Measurements from ENCODE around the gene NMT1. TPM values are rescaled to one million over a fixed set of nuclear protein-coding genes. Genes with fewer than 3 reads are reported as not detected.
"Not testable (repeated sequence)": the region's sequence is repeated elsewhere in the genome, so short reads cannot be mapped to it uniquely, and the experiment has no call there.

The NMT1 gene
- total RNA-seq, 2 experiments from 2014 or later = 132 to 141 TPM

DNA sequence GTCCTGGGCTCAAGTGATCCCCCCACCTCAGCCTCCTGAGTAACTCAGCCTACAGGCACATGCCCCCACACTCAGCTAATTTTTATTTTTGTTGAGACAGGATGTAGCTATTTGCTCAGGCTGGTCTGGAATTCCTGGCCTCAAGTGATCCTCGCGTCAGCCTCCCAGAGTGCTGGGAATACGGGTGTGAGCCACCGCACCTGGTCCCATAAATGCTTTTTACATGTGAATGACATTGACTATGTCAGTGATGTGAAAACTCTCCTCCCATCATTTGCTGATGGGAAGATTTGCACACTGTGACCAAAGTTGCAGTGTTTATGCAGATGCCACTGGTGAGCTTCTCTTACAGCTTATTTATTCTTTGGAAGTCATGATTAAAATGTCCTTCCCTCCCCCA is 56.2 kb downstream of the NMT1 start:
- no peak overlapping the region for H3K4me3 Mint-ChIP-seq
- ATAC-seq (ENCODE audit: low read depth) = no peak
- no peak for DNase-seq
- H3K27ac Mint-ChIP-seq = no peak overlapping the region
- POLR2A ChIA-PET = no interaction called here
- no peaks in the 10 kb centered on the region for H3K9me3 Mint-ChIP-seq
- H3K27me3 Mint-ChIP-seq = peaks cover 11% of the 10 kb centered on the region
- no peaks in the 10 kb centered on the region for H3K4me1 Mint-ChIP-seq
- H3K36me3 Mint-ChIP-seq = no peaks in the 10 kb centered on the region

DNA sequence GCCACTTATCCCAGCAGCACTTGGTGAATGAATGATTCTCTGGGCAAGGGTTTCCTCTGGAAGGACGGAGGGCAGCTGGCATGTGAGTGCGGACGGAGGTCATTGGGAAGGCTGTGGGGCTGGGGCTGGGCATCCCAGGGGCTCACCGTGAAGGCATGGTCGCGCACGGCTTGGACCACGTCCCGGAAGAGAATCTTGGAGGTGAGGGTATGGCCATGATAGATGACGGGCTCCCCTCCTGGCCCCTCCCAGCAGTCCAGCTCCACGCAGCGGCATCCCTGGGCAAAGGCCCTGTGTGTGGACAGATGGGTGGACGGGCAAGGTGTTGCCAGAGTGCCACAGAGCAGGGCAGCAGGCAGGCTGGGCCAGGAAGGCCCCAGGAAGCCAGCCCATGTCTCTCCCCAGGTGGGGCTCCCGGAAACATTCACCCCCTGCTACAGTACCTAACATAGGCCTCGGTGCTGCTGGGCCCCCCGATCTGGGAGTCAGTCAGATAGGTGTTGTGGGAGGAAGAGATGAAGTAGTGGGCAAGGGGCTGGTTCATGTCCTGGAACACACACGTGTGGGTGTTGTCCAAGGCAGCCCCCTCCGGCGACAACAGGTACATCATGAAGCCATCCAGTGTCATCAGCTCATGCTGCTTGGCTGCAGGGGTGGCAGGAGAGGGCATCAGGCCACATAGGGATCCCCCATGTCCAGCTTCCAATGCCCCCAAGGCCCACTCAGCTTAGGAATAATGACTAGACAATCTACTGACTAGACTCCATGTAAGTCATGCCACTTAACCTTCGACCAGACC is 56.9 kb downstream of the NMT1 start:
- Mint-ChIP-seq H3K27ac (no peak overlapping the region), H3K27me3 (peaks cover 11% of the 10 kb centered on the region), H3K9me3 (no peaks in the 10 kb centered on the region), H3K4me3 (no peak overlapping the region), H3K36me3 (no peaks in the 10 kb centered on the region), H3K4me1 (no peaks in the 10 kb centered on the region)
- ATAC-seq (ENCODE audit: low read depth) (no peak), DNase-seq (no peak)
- POLR2A ChIA-PET = no interaction called here

DNA sequence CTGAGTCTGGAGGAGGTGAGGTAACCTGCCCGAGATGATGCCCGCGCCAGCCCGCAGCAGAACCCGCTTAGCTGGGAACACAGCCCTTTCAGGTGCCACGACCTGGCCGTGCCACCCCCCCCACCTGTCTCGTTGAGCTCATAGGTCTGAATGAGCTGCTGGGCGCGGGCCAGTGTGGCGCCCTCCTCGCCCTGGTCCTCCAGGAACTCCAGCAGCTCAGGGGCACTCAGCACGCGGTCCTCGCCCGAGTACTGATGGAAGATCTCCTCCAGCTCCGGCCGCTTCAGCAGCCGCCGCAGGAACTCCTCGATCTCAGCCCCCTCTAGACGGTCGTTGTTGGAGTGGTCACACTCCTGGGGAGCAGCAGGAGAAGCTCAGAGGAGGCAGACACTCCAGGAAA is 57.6 kb downstream of the NMT1 start:
- no peak for DNase-seq
- no peak overlapping the region for H3K27ac Mint-ChIP-seq
- H3K4me1 Mint-ChIP-seq = no peaks in the 10 kb centered on the region
- H3K9me3 Mint-ChIP-seq = no peaks in the 10 kb centered on the region
- H3K4me3 Mint-ChIP-seq = no peak overlapping the region
- ATAC-seq (ENCODE audit: low read depth) = no peak
- POLR2A ChIA-PET = no interaction called here
- H3K36me3 Mint-ChIP-seq = no peaks in the 10 kb centered on the region
- H3K27me3 Mint-ChIP-seq = peaks cover 11% of the 10 kb centered on the region

DNA sequence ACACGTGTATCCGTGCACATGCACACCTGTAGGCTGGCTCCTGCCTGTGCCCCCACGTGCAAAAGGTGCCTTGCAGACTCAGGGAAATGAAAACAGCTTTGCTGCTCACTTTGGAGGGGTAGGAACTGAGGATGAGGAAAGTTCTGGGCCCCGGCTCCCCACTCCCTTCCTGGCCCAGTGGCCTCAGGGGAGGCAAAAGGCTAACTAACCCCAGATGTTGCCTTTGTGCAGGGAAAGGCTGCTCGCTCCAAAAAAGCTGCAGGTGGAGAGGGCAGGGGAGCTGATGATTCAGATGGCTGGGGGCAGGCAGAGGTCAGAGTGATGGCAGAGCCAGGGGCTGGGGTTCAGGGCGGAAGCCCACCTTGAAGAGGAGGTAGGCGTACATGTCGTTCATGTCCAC is 58.8 kb downstream of the NMT1 start:
- Mint-ChIP-seq H3K4me1 (no peaks in the 10 kb centered on the region), H3K9me3 (no peaks in the 10 kb centered on the region), H3K27ac (no peak overlapping the region), H3K4me3 (no peak overlapping the region), H3K36me3 (no peaks in the 10 kb centered on the region), H3K27me3 (peaks cover 11% of the 10 kb centered on the region)
- ATAC-seq (ENCODE audit: low read depth) (no peak), DNase-seq (no peak)
- POLR2A ChIA-PET = no interaction called here

DNA sequence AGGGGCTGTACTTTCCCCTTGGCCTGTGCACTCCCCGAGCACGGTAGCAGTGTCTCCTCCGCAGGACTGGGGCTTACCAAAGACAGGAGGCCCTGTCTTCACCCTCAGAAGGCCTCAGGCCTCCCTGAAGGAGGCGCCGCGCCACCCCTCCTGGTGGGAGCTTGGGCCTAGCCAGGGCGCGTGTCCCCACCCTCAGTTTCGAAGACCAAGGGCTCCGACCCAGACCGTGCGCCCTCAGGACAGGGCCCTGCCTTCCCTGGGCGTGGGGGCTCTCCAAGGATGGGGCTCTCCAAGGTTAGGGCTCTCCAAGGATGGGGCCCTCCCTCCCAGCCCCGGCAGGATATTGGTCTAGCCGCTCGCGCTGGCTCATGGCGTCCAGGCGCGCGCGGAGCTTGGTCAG is 59.4 kb downstream of the NMT1 start:
- Mint-ChIP-seq H3K4me3 (no peak overlapping the region), H3K36me3 (no peaks in the 10 kb centered on the region), H3K27ac (no peak overlapping the region), H3K27me3 (peaks cover 11% of the 10 kb centered on the region), H3K9me3 (no peaks in the 10 kb centered on the region), H3K4me1 (no peaks in the 10 kb centered on the region)
- DNase-seq = no peak
- ATAC-seq (ENCODE audit: low read depth) = no peak
- POLR2A ChIA-PET = no interaction called here

DNA sequence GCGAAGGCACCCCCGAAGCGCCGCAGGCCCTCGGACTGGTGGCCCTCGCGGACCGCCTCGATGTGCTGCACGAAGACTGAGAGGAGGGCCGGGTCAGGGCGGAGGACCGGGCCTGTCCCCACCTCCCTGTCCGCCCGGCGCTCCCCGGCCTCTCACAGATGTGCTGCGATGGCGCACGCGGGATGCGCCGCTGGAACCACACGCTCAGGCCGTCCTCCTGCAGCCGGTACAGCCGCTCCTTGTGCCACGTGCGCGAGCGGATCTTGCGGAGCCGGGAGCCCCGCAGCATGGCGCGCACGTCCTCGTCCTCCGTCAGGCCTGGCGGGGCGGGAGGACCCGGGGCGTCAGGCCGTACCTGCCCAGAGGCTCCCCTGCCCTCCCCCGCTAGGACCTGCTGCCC is 59.9 kb downstream of the NMT1 start:
- POLR2A ChIA-PET = no interaction called here
- Mint-ChIP-seq H3K27ac (no peak overlapping the region), H3K27me3 (peaks cover 11% of the 10 kb centered on the region), H3K4me3 (no peak overlapping the region), H3K4me1 (no peaks in the 10 kb centered on the region), H3K9me3 (no peaks in the 10 kb centered on the region), H3K36me3 (no peaks in the 10 kb centered on the region)
- DNase-seq = no peak
- ATAC-seq (ENCODE audit: low read depth) = peak; percentile 27

DNA sequence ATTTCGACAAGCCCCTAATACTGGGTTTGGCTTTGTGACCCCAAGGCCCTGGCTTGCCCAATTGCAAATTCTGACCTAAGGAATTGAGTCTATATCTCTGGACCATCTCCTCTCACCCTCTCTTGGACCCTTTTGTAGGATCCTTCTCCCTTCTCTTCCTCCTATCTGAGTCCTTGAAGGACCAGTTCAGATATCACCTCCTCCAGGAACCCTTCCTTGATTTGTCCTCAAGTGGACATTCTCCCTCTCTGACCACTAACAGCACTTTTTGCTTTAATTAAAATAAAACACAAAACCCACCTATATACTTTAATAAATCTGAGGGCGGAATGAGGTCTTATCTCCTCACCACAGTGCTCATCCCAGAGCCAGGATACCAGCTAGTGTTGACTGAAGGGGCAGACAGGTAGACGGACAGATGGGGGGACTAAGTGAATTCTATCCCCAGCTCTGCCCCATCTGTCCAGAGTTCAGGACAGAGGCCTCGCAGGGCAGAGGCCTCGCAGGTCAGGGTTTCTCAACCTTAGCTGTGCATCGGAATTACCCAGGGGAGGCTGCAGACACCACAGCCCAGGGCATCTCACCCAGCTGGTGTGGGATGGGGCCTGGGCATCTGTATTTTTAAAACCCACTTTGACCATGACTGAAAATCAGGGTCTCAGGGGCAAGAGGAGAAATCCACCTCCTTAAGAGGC is 62.1 kb downstream of the NMT1 start:
- Mint-ChIP-seq H3K27me3 (peaks cover 9% of the 10 kb centered on the region), H3K27ac (no peak overlapping the region), H3K4me1 (no peaks in the 10 kb centered on the region), H3K36me3 (no peaks in the 10 kb centered on the region), H3K4me3 (no peak overlapping the region), H3K9me3 (no peaks in the 10 kb centered on the region)
- DNase-seq = no peak
- POLR2A ChIA-PET = no interaction called here
- ATAC-seq (ENCODE audit: low read depth) = no peak

DNA sequence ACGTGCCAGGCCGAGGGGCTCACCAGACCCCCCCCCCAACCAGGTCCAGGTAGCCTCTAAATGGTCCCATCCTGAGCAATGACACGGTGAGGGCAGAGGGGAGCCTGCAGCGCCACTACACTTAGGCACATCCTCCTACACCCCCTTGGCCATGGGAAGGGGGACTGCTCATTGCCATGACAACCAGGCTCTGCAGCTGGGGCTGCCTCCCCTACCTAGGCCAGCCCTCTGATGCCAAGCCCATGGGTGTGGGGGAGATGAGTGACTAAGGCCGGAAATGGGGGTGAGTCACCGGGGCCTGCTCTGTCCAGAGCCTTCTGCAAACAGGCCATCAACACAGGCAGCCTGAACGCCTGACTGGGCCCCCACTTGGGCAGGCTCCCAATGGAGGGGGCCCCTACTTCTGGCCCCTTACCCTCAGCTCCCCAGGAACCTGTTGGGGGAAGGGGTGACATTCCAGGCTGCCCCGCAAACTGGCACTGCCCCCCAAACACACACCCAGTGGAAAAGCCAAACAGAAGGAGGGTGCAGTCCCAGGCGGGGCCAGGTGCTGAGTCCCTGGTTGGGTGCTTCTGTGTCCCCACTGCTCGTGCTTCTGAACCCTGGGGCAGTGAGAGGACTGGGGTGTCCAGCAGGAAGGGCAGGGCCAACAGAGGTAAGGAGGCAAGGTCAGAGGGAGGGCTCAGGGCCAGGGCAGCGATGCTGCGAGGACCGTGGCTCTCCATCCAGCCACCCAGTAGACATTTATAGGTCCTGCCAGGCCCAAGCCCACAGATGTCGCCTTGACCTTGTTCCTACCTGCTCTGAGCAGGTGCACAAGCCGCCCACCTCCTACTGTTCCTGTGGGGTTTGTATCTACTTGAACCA is 63.0 kb downstream of the NMT1 start:
- Mint-ChIP-seq H3K4me1 (no peaks in the 10 kb centered on the region), H3K4me3 (no peak overlapping the region), H3K36me3 (no peaks in the 10 kb centered on the region), H3K27ac (no peak overlapping the region), H3K27me3 (peaks cover 9% of the 10 kb centered on the region), H3K9me3 (no peaks in the 10 kb centered on the region)
- POLR2A ChIA-PET = no interaction called here
- peak; percentile 9 for ATAC-seq (ENCODE audit: low read depth)
- no peak for DNase-seq

DNA sequence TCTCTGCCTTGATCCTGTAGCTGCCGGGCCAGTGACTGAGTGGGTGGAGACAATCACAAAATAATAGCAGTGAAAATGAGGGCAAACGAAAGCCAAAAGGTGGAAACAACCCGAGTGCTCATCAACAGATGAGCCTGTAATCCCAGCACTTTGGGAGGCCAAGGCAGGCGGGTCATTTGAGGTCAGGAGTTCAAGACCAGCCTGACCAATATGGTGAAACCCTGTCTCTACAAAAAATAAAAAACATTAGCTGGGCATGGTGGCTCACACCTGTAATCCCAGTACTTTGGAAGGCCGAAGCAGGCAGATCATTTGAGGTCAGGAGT is 63.6 kb downstream of the NMT1 start:
- POLR2A ChIA-PET = interaction anchor here (0.6 kb wide), 1 partner anchor 156 kb away, joined by 3 read pairs; no protein-coding TSS in a partner anchor
- ATAC-seq (ENCODE audit: low read depth); H3K9me3 Mint-ChIP-seq; H3K4me3 Mint-ChIP-seq; H3K27ac Mint-ChIP-seq; H3K4me1 Mint-ChIP-seq; H3K27me3 Mint-ChIP-seq; DNase-seq; H3K36me3 Mint-ChIP-seq: not testable (repeated sequence)

DNA sequence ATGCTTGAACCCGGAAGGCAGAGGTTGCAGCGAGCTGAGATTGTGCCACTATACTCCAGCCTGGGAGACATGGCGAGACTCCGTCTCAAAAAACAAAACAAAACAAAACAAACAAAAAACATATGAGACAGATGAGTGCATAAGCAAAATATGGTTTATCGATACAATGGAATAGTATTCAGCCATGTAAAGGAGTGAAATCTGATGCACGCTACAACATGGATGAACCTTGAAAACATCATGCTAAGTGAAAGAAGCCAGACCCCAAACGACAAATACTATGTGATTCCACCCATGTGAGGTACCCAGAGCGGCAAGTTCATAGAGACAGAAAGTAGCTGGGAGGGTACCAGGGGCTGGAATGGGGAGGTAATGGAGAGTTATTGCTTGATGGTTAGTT is 64.4 kb downstream of the NMT1 start:
- no peaks in the 10 kb centered on the region for H3K9me3 Mint-ChIP-seq
- no peak overlapping the region for H3K4me3 Mint-ChIP-seq
- ATAC-seq (ENCODE audit: low read depth) (no peak), DNase-seq (no peak)
- H3K27ac Mint-ChIP-seq = no peak overlapping the region
- no peaks in the 10 kb centered on the region for H3K4me1 Mint-ChIP-seq
- POLR2A ChIA-PET = interaction anchor here (0.6 kb wide), 1 partner anchor 156 kb away, joined by 3 read pairs; no protein-coding TSS in a partner anchor
- peaks cover 9% of the 10 kb centered on the region for H3K27me3 Mint-ChIP-seq
- no peaks in the 10 kb centered on the region for H3K36me3 Mint-ChIP-seq

DNA sequence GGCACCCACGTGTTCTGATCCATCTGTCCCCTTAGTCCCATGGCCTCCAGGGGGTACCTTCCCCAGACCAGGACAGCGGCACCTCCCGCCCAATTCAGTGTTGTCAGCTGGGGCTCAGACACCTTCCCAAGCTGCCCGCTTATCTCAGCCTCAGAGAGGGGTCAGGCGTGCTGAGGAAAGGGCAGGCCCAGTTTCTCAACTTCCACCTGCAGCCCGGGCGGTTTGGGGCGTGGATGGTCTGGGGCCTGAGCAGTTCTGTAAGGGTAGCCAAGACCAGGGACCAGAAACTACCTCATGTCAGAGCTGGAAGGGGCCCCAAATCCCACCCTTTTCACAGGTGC is 66.1 kb downstream of the NMT1 start:
- H3K36me3 Mint-ChIP-seq = no peaks in the 10 kb centered on the region
- no peaks in the 10 kb centered on the region for H3K4me1 Mint-ChIP-seq
- H3K4me3 Mint-ChIP-seq = no peak overlapping the region
- no peaks in the 10 kb centered on the region for H3K9me3 Mint-ChIP-seq
- no peak for ATAC-seq (ENCODE audit: low read depth)
- no peak for DNase-seq
- H3K27me3 Mint-ChIP-seq = peaks cover 13% of the 10 kb centered on the region
- H3K27ac Mint-ChIP-seq = no peak overlapping the region
- POLR2A ChIA-PET = no interaction called here

DNA sequence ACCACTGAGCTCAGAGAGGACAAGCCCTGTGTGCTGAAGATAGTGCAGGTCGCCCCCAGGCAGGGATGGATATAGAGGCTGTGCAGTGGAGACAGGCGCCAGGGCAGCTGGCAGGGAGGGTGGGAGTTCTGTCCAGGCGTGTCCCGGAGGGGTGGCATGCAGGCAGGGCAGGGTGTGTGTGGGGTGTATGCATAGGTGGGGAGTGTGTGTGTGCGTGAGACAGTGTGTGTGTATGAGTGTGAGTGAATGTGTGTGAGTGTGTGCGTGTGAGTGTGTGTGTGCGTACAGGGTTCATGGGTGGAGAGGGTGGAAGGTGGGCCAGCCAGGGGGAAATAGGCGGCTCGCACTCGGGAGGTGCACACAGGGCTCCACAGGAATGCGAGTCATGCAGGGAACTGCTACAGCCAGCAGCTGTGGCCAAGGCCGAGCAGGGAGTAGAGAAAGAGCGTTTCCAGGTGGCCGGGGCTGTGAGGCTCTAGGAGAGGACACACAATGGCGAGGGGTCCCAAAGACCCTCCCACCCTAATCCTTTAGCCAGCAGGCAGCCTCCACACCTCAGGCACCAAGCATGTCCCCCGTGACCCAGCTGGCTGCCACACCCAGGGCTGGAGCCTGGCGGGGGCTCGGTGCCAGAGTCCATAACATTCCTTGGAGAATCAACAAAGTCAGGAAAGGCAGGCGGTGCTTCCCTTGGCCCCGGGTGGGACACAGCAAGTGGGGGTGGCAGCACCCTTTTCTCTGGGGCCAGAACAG is 66.6 kb downstream of the NMT1 start:
- no peak for DNase-seq
- no peaks in the 10 kb centered on the region for H3K36me3 Mint-ChIP-seq
- peaks cover 13% of the 10 kb centered on the region for H3K27me3 Mint-ChIP-seq
- POLR2A ChIA-PET = no interaction called here
- no peaks in the 10 kb centered on the region for H3K4me1 Mint-ChIP-seq
- H3K9me3 Mint-ChIP-seq = no peaks in the 10 kb centered on the region
- H3K4me3 Mint-ChIP-seq = no peak overlapping the region
- no peak for ATAC-seq (ENCODE audit: low read depth)
- no peak overlapping the region for H3K27ac Mint-ChIP-seq

DNA sequence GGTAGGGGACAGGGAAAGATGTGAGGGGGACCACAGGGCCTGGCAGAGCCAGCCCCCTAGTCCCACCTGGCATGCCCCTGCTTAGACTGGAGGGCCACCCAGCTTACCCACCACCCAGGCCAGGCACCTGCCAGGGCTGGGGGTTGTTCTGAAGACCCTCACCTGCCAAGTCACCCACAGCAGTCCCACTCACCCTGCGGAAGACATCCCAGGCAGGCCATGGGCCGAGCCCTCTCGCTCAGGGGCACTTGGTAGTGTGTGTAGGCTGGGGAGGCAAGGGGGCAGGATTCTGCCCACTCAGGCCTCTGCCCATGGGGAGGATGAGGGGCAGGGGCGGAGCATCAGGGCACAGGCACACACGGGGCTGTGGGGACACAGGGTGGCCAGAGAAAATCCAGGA is 67.2 kb downstream of the NMT1 start:
- no peaks in the 10 kb centered on the region for H3K9me3 Mint-ChIP-seq
- POLR2A ChIA-PET = interaction anchor here (1.0 kb wide), 1 partner anchor 44 kb away, joined by 3 read pairs; no protein-coding TSS in a partner anchor
- no peaks in the 10 kb centered on the region for H3K4me1 Mint-ChIP-seq
- DNase-seq = no peak
- H3K27ac Mint-ChIP-seq = no peak overlapping the region
- H3K27me3 Mint-ChIP-seq = peaks cover 13% of the 10 kb centered on the region
- no peak overlapping the region for H3K4me3 Mint-ChIP-seq
- H3K36me3 Mint-ChIP-seq = no peaks in the 10 kb centered on the region
- ATAC-seq (ENCODE audit: low read depth) = no peak

All from activated naive CD8-positive, alpha-beta T cell treated with anti-CD3 and anti-CD28 coated beads, Interleukin-2, amount 10 ng/mL, durations not matched to agents 7 days and 5 days (primary cell).